ENCODE results near the gene GLRA1. TPM values are rescaled to one million over a fixed set of nuclear protein-coding genes. Genes with fewer than 3 reads are reported as not detected.
A peak's percentile ranks its signal among the peaks of the same experiment; 100 is the strongest.

Gene GLRA1
- total RNA-seq, 1 donor from 2014 or later, result not detected

DNA sequence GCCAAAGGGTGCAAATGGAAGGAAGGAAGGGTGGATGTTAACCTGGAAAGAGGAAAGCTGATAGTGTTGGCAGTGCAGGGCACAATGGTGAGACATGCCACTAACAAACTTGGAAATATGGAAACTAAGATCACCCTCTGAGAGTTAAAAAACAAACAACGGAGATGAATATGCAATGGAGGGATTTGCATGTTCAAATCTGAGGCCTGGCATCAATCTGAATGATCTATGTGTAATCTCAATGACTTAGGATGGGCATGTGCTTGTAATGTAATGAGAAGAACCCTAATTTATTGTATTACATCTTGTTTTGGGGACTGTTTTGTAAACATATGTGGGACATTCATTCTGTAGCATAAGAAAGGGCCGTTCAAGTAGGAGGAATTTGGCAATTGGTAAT is 54.4 kb downstream of the GLRA1 start:
- no peak for DNase-seq (ENCODE audit: extremely low spot score in 2 of 2)
- Histone ChIP-seq H3K4me1 (no peaks in the 10 kb centered on the region), H3K9me3 (no peaks in the 10 kb centered on the region), H3K27ac (no peak overlapping the region), H3K4me3 (no peak overlapping the region), H3K27me3 (no peaks in the 10 kb centered on the region), H3K36me3 (no peaks in the 10 kb centered on the region)
- no peak for TF ChIP-seq POLR2A (IDR thresholded peaks at IDR 0.05)
- TF ChIP-seq, protein P1, sequence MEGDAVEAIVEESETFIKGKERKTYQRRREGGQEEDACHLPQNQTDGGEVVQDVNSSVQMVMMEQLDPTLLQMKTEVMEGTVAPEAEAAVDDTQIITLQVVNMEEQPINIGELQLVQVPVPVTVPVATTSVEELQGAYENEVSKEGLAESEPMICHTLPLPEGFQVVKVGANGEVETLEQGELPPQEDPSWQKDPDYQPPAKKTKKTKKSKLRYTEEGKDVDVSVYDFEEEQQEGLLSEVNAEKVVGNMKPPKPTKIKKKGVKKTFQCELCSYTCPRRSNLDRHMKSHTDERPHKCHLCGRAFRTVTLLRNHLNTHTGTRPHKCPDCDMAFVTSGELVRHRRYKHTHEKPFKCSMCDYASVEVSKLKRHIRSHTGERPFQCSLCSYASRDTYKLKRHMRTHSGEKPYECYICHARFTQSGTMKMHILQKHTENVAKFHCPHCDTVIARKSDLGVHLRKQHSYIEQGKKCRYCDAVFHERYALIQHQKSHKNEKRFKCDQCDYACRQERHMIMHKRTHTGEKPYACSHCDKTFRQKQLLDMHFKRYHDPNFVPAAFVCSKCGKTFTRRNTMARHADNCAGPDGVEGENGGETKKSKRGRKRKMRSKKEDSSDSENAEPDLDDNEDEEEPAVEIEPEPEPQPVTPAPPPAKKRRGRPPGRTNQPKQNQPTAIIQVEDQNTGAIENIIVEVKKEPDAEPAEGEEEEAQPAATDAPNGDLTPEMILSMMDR (IDR thresholded peaks at IDR 0.05), result no peak
- no peak for TF ChIP-seq POLR2AphosphoS5 (IDR thresholded peaks at IDR 0.05; ENCODE audit: insufficient read depth in 1 of 2, low read depth in 1 of 2)
- intact Hi-C loops (cut with DNase I), result no loop called here

DNA sequence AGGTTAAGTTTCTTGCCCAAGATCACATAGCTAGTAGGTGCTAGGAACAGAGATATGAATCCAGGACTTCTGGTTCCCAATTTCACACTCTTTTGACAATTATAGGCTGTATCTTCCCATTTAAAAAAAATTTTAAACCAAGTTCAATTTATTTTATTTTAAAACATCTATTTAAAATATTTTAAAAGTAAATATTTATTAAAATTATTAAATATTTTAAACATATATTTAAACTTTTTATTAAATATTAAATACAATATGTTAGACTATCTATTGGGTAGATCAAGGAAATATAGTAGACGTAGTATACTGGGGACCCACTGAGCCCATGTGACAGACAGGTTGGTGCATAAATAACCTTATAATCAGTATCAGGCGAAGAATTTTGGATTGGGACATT is 54.8 kb downstream of the GLRA1 start:
- no peaks in the 10 kb centered on the region for H3K36me3 ChIP-seq
- H3K9me3 ChIP-seq, result no peaks in the 10 kb centered on the region
- intact Hi-C loops (cut with DNase I), result no loop called here
- no peak overlapping the region for H3K27ac ChIP-seq
- TF ChIP-seq, protein P1 (IDR thresholded peaks at IDR 0.05), result no peak
- no peak for TF ChIP-seq POLR2AphosphoS5 (IDR thresholded peaks at IDR 0.05; ENCODE audit: insufficient read depth in 1 of 2, low read depth in 1 of 2)
- no peak for TF ChIP-seq POLR2A (IDR thresholded peaks at IDR 0.05)
- no peak overlapping the region for H3K4me3 ChIP-seq
- DNase-seq (ENCODE audit: extremely low spot score in 2 of 2), result no peak
- H3K27me3 ChIP-seq, result no peaks in the 10 kb centered on the region
- H3K4me1 ChIP-seq, result no peaks in the 10 kb centered on the region

DNA sequence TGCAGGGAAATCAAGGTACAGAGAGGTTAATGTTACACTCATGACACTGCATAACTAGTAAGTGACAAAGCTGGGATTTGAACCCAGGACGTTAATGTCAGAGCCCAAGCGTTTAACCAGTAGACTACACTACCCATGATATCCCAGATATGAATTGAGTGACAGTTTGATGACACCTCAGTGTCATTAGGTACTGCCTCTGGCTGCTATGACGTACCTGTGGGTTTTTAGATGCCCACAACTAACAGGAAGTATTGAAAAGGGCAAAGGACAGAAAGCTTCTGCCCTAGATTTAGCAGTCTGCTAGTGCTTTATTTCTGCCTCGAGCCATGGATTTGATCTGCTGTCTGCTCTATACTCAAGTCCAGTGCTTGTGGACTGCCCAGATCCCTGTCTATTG is 56.2 kb downstream of the GLRA1 start:
- Histone ChIP-seq H3K27ac (no peak overlapping the region), H3K4me1 (no peaks in the 10 kb centered on the region), H3K36me3 (no peaks in the 10 kb centered on the region), H3K9me3 (no peaks in the 10 kb centered on the region), H3K4me3 (no peak overlapping the region), H3K27me3 (no peaks in the 10 kb centered on the region)
- peak in 1 of 2 donors; percentile 78 for DNase-seq (ENCODE audit: extremely low spot score in 2 of 2)
- TF ChIP-seq, protein P1 (IDR thresholded peaks at IDR 0.05), result no peak
- intact Hi-C loops (cut with DNase I), result no loop called here

DNA sequence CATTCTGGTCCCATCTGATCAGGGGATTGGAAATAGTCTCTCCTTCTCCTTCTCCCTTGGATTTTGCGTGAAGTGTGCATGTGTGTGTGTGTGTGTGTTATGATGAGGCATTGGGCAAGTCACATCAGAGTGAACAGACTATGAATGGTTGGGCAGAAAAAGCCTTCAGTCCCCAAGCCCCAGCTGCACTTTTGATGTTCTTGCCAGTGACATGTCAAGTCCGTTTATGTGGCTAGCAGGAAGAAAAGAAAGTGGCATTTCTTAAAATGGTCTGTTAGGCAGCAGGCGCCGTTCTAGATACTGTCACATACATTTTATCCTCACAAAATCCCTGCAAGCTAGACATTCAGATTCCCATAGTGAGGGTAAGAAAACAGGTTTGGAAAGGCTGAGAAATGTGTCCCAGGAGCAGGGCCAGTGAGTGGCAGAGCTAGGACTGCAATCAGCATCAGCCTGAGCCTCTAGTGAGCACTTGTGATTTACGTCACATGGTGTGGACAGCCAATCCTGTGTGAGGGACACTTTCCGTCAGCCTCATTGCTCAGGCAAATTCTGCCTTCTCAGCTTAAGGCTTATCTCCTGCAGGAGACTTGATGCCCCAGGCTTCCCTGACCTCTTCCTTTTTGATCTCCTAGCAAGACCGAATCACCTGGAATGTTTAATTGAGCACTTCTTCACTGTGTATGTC is 60.4 kb downstream of the GLRA1 start:
- intact Hi-C loops (cut with DNase I), result no loop called here
- Histone ChIP-seq H3K9me3 (no peaks in the 10 kb centered on the region), H3K27ac (no peak overlapping the region), H3K4me3 (no peak overlapping the region), H3K36me3 (no peaks in the 10 kb centered on the region), H3K27me3 (no peaks in the 10 kb centered on the region), H3K4me1 (no peaks in the 10 kb centered on the region)
- TF ChIP-seq POLR2AphosphoS5 (IDR thresholded peaks at IDR 0.05; ENCODE audit: insufficient read depth in 1 of 2, low read depth in 1 of 2) (no peak), POLR2A (IDR thresholded peaks at IDR 0.05) (no peak)
- TF ChIP-seq, protein P1 (IDR thresholded peaks at IDR 0.05), result no peak
- DNase-seq (ENCODE audit: extremely low spot score in 2 of 2), result no peak

DNA sequence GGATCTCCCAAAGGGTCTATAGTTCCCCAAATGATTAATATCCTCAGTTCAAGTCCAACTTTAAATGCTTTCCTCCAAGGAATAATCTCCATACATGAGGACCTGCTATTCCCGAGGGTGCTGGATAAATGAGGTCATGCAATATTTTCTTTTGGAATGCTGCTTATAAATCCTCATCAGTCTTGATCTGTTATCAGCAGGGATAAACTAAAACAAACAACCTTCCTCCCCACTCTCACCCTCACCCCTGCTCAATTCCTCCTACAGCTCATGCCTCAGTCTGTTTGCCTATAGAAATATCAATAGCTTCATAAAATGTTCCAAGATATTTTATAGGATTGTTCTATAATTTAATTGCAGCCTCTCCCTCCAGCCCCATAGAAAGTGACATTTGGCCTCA is 61.1 kb downstream of the GLRA1 start:
- H3K4me1 ChIP-seq, result no peaks in the 10 kb centered on the region
- H3K4me3 ChIP-seq, result no peak overlapping the region
- no peak for TF ChIP-seq POLR2AphosphoS5 (IDR thresholded peaks at IDR 0.05; ENCODE audit: insufficient read depth in 1 of 2, low read depth in 1 of 2)
- TF ChIP-seq POLR2A (IDR thresholded peaks at IDR 0.05), result no peak
- TF ChIP-seq, protein P1 (IDR thresholded peaks at IDR 0.05), result no peak
- no peaks in the 10 kb centered on the region for H3K9me3 ChIP-seq
- no peaks in the 10 kb centered on the region for H3K36me3 ChIP-seq
- H3K27ac ChIP-seq, result no peak overlapping the region
- no peaks in the 10 kb centered on the region for H3K27me3 ChIP-seq
- no peak for DNase-seq (ENCODE audit: extremely low spot score in 2 of 2)
- intact Hi-C loops (cut with DNase I), result no loop called here

Measured in vagina (tissue), 2 donors.